MM.1S (cell line): ENCODE measurements around the gene CTNNA2.

ENCODE experiments used
- CTCF ChIP-seq: fragments of 300-600 bp; sonication (generic); IDR thresholded peaks from 2 replicates; pipeline ENCODE4 v1.5.1; 2016; ENCODE audit warnings: antibody characterized with exemption, low read length, mixed read lengths
- EZH2 ChIP-seq: fragments of 300-600 bp; sonication (generic); optimal IDR thresholded peaks from 2 replicates; pipeline ENCODE3; 2017; ENCODE audit warnings: low read depth, mild to moderate bottlenecking, antibody characterized with exemption, low read length, mixed read lengths
- EZH2phosphoT487 ChIP-seq: fragments of 300-600 bp; sonication (generic); IDR thresholded peaks from 2 replicates; pipeline ENCODE4 v1.6.1; 2018; ENCODE audit warnings: antibody characterized with exemption, low read length

- TF ChIP-seq CTCF (no peak), EZH2 (no peak), EZH2phosphoT487 (no peak)
Observed at GRCh38 chr2:80462654-80463053, 949.8 kb downstream of the CTNNA2 start.
